ENCODE results near the gene RAB11B. TPM values are rescaled to one million over a fixed set of nuclear protein-coding genes. Genes with fewer than 3 reads are reported as not detected.
"Not testable (repeated sequence)": the region's sequence is repeated elsewhere in the genome, so short reads cannot be mapped to it uniquely, and the experiment has no call there.

Gene RAB11B
- total and polyA plus RNA-seq, 9 of the 15 experiments (the other 6 are each of a cell fraction or from before 2014, with no cell fraction given) = 0.74 to 71.0 (median 13.8) TPM

DNA sequence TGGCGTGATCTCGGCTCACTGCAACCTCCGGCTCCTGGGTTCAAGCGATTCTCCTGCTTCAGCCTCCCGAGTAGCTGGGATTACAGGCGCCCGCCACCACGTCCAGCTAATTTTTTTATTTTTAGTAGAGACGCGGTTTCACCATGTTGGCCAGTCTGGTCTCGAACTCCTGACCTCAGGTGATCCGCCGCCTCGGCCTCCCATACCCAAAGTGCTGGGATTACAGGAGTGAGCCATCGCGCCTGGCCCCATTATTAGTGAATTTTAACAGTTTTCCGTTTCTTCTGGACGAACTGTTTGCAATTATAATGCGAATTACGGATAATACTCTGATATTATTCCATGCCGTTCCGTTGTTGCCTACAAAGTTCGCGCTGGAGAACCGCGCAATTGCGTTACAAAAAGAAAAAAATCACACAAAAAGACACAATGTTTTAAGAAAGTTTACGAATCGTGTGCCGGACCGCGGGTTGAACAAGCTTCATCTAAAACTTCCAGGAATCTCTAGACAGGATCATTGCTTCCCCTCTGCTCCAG lies 54.0 kb downstream of the RAB11B start (continued):
- TF ChIP-seq, protein P1, sequence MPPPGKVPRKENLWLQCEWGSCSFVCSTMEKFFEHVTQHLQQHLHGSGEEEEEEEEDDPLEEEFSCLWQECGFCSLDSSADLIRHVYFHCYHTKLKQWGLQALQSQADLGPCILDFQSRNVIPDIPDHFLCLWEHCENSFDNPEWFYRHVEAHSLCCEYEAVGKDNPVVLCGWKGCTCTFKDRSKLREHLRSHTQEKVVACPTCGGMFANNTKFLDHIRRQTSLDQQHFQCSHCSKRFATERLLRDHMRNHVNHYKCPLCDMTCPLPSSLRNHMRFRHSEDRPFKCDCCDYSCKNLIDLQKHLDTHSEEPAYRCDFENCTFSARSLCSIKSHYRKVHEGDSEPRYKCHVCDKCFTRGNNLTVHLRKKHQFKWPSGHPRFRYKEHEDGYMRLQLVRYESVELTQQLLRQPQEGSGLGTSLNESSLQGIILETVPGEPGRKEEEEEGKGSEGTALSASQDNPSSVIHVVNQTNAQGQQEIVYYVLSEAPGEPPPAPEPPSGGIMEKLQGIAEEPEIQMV (tag; conservative IDR thresholded peaks at IDR 0.05; ENCODE audit: low read depth) = peak; percentile 83
- TF ChIP-seq BRD9 (IDR thresholded peaks at IDR 0.05; ENCODE audit: low read depth, partially characterized antibody) (peak; percentile 46), CC2D1A (IDR thresholded peaks at IDR 0.05) (peak; percentile 63; the same call in 1 of the 2 replicates), DACH1 (IDR thresholded peaks at IDR 0.05; ENCODE audit: partially characterized antibody) (peak; percentile 2), ZSCAN29 (IDR thresholded peaks at IDR 0.05) (0 out of 2 replicates have a peak, but pooled peaks have one; percentile 37), KDM1A (IDR thresholded peaks at IDR 0.05) (peak in 1 of 2 experiments; percentile 45; a peak in 1 of 4 replicates), ARID1B (IDR thresholded peaks at IDR 0.05) (peak; percentile 20; the same call in 1 of the 2 replicates), POLR3A (IDR thresholded peaks at IDR 0.05; ENCODE audit: borderline replicate concordance, extremely low read depth, insufficient read depth, insufficient read length) (peak; percentile 19), NCOA1 (IDR thresholded peaks at IDR 0.05; ENCODE audit: low read depth) (peak; percentile 16; the same call in 1 of the 2 replicates), RAD21 (CRISPR knock-in tag; conservative IDR thresholded peaks at IDR 0.05 in 1 of 2, IDR thresholded peaks at IDR 0.05 in 1 of 2) (0 out of 4 replicates have a peak, but pooled peaks of 1 of the 2 experiments have one; percentile 24)
- TF ChIP-seq, protein P2, sequence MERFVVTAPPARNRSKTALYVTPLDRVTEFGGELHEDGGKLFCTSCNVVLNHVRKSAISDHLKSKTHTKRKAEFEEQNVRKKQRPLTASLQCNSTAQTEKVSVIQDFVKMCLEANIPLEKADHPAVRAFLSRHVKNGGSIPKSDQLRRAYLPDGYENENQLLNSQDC (CRISPR knock-in tag; IDR thresholded peaks at IDR 0.05) = 0 out of 2 replicates have a peak, but pooled peaks have one; percentile 20
- TF ChIP-seq, protein P3, sequence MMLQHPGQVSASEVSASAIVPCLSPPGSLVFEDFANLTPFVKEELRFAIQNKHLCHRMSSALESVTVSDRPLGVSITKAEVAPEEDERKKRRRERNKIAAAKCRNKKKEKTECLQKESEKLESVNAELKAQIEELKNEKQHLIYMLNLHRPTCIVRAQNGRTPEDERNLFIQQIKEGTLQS (IDR thresholded peaks at IDR 0.05) = 0 out of 2 replicates have a peak, but pooled peaks have one; percentile 6
- TF ChIP-seq, protein P3 (CRISPR knock-in tag; conservative IDR thresholded peaks at IDR 0.05) = not testable (repeated sequence)
- TF ChIP-seq, protein P4, sequence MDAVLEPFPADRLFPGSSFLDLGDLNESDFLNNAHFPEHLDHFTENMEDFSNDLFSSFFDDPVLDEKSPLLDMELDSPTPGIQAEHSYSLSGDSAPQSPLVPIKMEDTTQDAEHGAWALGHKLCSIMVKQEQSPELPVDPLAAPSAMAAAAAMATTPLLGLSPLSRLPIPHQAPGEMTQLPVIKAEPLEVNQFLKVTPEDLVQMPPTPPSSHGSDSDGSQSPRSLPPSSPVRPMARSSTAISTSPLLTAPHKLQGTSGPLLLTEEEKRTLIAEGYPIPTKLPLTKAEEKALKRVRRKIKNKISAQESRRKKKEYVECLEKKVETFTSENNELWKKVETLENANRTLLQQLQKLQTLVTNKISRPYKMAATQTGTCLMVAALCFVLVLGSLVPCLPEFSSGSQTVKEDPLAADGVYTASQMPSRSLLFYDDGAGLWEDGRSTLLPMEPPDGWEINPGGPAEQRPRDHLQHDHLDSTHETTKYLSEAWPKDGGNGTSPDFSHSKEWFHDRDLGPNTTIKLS (IDR thresholded peaks at IDR 0.05; ENCODE audit: borderline replicate concordance, low read depth) = 0 out of 2 replicates have a peak, but pooled peaks have one; percentile 13
- TF ChIP-seq, protein P5, sequence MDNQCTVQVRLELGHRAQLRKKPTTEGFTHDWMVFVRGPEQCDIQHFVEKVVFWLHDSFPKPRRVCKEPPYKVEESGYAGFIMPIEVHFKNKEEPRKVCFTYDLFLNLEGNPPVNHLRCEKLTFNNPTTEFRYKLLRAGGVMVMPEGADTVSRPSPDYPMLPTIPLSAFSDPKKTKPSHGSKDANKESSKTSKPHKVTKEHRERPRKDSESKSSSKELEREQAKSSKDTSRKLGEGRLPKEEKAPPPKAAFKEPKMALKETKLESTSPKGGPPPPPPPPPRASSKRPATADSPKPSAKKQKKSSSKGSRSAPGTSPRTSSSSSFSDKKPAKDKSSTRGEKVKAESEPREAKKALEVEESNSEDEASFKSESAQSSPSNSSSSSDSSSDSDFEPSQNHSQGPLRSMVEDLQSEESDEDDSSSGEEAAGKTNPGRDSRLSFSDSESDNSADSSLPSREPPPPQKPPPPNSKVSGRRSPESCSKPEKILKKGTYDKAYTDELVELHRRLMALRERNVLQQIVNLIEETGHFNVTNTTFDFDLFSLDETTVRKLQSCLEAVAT (IDR thresholded peaks at IDR 0.05) = peak; percentile 35 to 41; a peak in 2 of 4 replicates
- TF ChIP-seq, protein P6, sequence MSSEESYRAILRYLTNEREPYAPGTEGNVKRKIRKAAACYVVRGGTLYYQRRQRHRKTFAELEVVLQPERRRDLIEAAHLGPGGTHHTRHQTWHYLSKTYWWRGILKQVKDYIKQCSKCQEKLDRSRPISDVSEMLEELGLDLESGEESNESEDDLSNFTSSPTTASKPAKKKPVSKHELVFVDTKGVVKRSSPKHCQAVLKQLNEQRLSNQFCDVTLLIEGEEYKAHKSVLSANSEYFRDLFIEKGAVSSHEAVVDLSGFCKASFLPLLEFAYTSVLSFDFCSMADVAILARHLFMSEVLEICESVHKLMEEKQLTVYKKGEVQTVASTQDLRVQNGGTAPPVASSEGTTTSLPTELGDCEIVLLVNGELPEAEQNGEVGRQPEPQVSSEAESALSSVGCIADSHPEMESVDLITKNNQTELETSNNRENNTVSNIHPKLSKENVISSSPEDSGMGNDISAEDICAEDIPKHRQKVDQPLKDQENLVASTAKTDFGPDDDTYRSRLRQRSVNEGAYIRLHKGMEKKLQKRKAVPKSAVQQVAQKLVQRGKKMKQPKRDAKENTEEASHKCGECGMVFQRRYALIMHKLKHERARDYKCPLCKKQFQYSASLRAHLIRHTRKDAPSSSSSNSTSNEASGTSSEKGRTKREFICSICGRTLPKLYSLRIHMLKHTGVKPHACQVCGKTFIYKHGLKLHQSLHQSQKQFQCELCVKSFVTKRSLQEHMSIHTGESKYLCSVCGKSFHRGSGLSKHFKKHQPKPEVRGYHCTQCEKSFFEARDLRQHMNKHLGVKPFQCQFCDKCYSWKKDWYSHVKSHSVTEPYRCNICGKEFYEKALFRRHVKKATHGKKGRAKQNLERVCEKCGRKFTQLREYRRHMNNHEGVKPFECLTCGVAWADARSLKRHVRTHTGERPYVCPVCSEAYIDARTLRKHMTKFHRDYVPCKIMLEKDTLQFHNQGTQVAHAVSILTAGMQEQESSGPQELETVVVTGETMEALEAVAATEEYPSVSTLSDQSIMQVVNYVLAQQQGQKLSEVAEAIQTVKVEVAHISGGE (CRISPR knock-in tag; IDR thresholded peaks at IDR 0.05) = 0 out of 6 replicates have a peak, but pooled peaks of 1 of the 3 experiments have one; percentile 9

Measured in K562 (cell line).